Measurements from ENCODE around the gene FBXO4.

FBXO4 gene

GRCh38 chr5:41961736-41962135 lies 36.7 kb downstream of the FBXO4 start:
- DNase-seq, result no peak
- peaks cover 2 to 19% (median 12%) of the 10 kb centered on the region in 3 donors for H3K9me3 ChIP-seq
- no peak overlapping the region for H3K4me3 ChIP-seq
- H3K27ac ChIP-seq, result no peak overlapping the region
- no peak for TF ChIP-seq CTCF (IDR thresholded peaks at IDR 0.05)
- no peaks in the 10 kb centered on the region for H3K4me1 ChIP-seq
- intact Hi-C loops (cut with DNase I; ENCODE audit: low total_unique reads), result no loop called here
- peaks cover 0 to 5% (median 0%) of the 10 kb centered on the region in 3 donors for H3K36me3 ChIP-seq
- H3K27me3 ChIP-seq, result no peaks in the 10 kb centered on the region

GRCh38 chr5:41962491-41962890 lies 37.4 kb downstream of the FBXO4 start:
- Histone ChIP-seq H3K27ac (no peak overlapping the region), H3K36me3 (peaks cover 0 to 5% (median 0%) of the 10 kb centered on the region in 3 donors), H3K4me1 (no peaks in the 10 kb centered on the region), H3K9me3 (peaks cover 2 to 16% (median 7%) of the 10 kb centered on the region in 3 donors), H3K4me3 (no peak overlapping the region), H3K27me3 (no peaks in the 10 kb centered on the region)
- no peak for DNase-seq
- intact Hi-C loops (cut with DNase I; ENCODE audit: low total_unique reads), result no loop called here
- TF ChIP-seq CTCF (IDR thresholded peaks at IDR 0.05), result no peak

GRCh38 chr5:41966401-41967105 lies 41.5 kb downstream of the FBXO4 start:
- H3K9me3 ChIP-seq, result peaks cover 0 to 19% (median 0%) of the 10 kb centered on the region in 3 donors
- no peak for DNase-seq
- H3K27ac ChIP-seq, result no peak overlapping the region
- no peaks in the 10 kb centered on the region for H3K27me3 ChIP-seq
- H3K4me3 ChIP-seq, result no peak overlapping the region
- H3K36me3 ChIP-seq, result peaks cover 0 to 4% (median 0%) of the 10 kb centered on the region in 3 donors
- intact Hi-C loops (cut with DNase I; ENCODE audit: low total_unique reads), result no loop called here
- H3K4me1 ChIP-seq, result no peaks in the 10 kb centered on the region
- TF ChIP-seq CTCF (IDR thresholded peaks at IDR 0.05), result no peak

- H3K4me1 ChIP-seq, result no peaks in the 10 kb centered on the region
- H3K27ac ChIP-seq, result no peak overlapping the region
- intact Hi-C loops (cut with DNase I; ENCODE audit: low total_unique reads), result no loop called here
Observed at GRCh38 chr5:41967401-41967800, 42.3 kb downstream of the FBXO4 start.

GRCh38 chr5:41968153-41968723 lies 43.2 kb downstream of the FBXO4 start:
- DNase-seq, result no peak
- H3K4me3 ChIP-seq, result no peak overlapping the region
- no peak overlapping the region for H3K27ac ChIP-seq
- no peaks in the 10 kb centered on the region for H3K27me3 ChIP-seq
- peaks cover 0 to 19% (median 0%) of the 10 kb centered on the region in 3 donors for H3K9me3 ChIP-seq
- H3K36me3 ChIP-seq, result peaks cover 0 to 4% (median 0%) of the 10 kb centered on the region in 3 donors
- no peak for TF ChIP-seq CTCF (IDR thresholded peaks at IDR 0.05)
- intact Hi-C loops (cut with DNase I; ENCODE audit: low total_unique reads), result no loop called here
- H3K4me1 ChIP-seq, result no peaks in the 10 kb centered on the region

More at GRCh38 chr5:41967401-41967800, 42.3 kb downstream of the FBXO4 start:
- H3K4me3 ChIP-seq, result no peak overlapping the region
- H3K9me3 ChIP-seq, result peaks cover 0 to 22% (median 0%) of the 10 kb centered on the region in 3 donors
- DNase-seq, result no peak
- no peaks in the 10 kb centered on the region for H3K27me3 ChIP-seq
- H3K36me3 ChIP-seq, result peaks cover 0 to 4% (median 0%) of the 10 kb centered on the region in 3 donors
- TF ChIP-seq CTCF (IDR thresholded peaks at IDR 0.05), result no peak

Data from tibial artery (tissue), 4 donors.